ENCODE data around the gene VDAC1.
"Not testable (repeated sequence)": the region's sequence is repeated elsewhere in the genome, so short reads cannot be mapped to it uniquely, and the experiment has no call there.

VDAC1 gene

GRCh38 chr5:133995341-133995740, 9.4 kb downstream of the VDAC1 start:
- no peak for DNase-seq (ENCODE audit: low read depth)

- no peak for DNase-seq (ENCODE audit: low read depth)
Observed at GRCh38 chr5:133994990-133995333, 9.8 kb downstream of the VDAC1 start.

DNA sequence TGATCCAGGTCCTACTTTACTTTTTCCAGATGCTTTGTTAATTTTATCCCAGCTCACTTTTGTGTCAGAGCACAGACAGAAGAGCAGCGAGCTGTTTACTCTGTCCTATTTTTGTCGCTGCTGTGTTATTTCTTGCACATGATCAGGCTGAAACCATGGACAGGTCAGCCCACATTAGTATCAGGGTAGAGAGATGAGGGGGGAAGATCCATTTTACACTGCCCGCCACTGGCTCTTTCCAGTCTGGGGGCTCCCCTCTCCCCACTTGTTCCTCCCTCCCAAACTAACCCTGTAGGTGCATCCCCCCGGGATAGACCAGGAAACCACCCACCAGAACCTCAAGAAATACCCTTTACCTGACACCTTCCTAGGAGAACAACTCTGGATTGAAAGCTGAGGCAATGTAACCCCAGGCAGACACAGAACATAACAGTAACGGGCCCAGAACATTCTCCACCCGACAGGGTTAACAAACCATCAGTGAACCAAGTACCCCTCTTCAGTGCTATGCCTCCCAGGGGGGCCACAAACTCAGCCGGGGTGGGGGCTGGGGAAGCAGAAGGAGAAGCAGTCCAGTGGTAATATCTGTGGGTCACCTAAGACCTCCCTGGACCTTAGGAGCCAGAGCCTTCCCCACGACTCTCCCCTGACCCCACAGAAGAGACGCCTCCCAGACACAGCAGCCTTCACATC, 10.3 kb downstream of the VDAC1 start:
- no peak for DNase-seq (ENCODE audit: low read depth)

- DNase-seq (ENCODE audit: low read depth): no peak
Observed at GRCh38 chr5:133993185-133993936, 11.4 kb downstream of the VDAC1 start.

- DNase-seq (ENCODE audit: low read depth): no peak
Observed at GRCh38 chr5:133992429-133993155, 12.2 kb downstream of the VDAC1 start.

DNA sequence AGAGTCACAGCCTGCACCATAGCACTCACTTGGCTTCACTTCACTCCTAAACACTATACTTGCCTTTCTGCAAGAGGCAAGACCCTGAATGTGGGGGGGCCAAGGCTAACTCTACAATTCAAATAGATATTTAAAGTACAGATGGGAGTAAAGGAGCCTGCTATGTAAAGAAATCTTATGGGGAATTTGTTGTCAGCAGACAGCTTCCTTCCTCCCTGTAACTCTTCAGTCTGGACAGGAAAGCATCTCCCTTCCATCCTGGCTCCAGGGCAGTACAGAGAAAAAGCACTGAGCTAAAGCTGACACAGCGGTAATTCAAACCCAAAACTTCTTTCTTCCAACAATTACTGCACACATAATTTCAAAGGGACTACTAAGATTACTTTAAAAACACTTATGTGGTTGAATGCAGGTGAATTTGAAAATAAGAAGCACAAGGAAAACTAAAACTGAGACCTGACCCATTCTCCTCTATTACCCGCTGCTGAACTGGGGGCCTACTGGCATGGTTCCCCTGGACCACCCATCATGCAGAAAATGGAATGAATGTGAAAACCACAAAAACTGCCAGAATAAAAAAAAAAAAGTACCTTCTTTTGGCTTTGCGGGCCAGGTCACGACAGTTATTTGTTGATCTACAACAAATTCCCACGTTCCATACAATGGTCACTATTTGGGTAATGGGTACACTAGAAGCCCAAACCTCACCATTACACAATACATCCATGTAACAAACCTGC, 13.4 kb downstream of the VDAC1 start:
- DNase-seq (ENCODE audit: low read depth): no peak

- no peak for DNase-seq (ENCODE audit: low read depth)
Observed at GRCh38 chr5:133990396-133990795, 14.4 kb downstream of the VDAC1 start.

DNA sequence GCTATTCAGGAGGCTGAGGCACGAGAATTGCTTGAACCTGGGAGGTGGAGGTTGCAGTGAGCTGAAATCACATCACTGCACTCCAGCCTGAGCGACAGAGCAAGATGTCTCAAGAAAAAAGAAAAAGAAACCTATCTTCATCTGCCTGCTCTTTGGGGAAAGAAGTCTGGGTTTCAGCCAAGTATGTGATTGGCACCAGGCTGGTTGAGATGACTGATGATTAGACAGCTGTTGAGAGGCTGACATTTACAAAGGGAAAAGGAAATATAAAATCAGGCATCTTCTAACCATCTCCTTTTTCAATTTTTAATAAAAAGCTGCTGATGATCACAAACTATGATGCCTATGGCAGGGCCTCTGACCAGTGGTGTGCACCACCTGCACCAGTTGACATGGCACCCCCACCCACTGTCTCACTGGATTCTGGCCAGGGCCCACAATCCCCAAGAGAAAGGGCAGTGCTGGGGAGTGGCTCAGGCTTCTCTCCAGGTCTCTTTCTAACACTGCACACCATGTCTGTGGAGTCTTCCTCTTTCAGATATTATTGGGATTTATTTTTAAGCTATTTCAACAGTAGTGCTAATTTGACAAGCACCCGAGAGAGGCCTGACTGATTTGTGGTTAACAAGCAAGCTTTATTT, 19.1 kb downstream of the VDAC1 start:
- no peak for DNase-seq (ENCODE audit: low read depth)

GRCh38 chr5:133983674-133984073, 21.1 kb downstream of the VDAC1 start:
- DNase-seq (ENCODE audit: low read depth): no peak

GRCh38 chr5:133981714-133982113, 23.1 kb downstream of the VDAC1 start:
- DNase-seq (ENCODE audit: low read depth): no peak

DNA sequence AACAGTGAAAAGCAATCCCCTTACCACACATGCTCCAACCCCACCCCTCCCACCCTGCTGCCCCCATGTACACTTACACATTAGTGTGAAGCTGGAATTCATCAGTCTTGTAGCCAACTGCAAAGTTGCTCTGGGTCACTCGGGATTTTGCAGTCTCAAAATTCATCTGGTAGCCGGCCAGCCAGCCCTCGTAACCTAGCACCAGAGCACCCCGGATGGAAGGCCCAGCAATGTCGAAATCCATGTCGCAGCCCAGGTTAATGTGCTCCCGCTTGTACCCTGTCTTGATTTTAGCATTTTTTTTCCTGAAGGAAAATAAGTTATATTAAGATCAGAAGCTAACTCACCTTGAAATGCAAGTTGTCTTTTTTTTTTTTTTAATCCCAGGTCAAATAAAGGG, 24.1 kb downstream of the VDAC1 start:
- no peak for DNase-seq (ENCODE audit: low read depth)

DNA sequence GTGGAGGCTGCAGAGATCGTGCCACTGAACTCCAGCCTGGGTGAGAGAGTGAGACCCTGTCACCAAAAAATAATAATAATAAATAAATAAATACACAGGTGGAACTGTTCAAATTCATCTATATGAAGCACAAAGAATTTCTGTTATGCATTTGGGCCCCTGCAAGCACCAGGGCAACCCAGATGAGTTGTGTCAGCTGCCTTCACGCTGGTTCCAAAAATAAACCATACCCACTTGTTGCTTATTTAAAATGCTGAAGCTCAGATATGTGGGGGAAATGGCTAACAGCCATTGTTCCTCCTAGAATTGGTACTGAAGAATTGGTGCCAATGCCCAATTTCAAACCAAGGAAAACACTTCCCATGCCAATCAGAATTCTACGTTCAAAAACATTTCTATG, 25.8 kb downstream of the VDAC1 start:
- DNase-seq (ENCODE audit: low read depth): no peak

GRCh38 chr5:133977858-133978257, 26.9 kb downstream of the VDAC1 start:
- no peak for DNase-seq (ENCODE audit: low read depth)

- DNase-seq (ENCODE audit: low read depth): no peak
Observed at GRCh38 chr5:133977161-133977787, 27.5 kb downstream of the VDAC1 start.

DNA sequence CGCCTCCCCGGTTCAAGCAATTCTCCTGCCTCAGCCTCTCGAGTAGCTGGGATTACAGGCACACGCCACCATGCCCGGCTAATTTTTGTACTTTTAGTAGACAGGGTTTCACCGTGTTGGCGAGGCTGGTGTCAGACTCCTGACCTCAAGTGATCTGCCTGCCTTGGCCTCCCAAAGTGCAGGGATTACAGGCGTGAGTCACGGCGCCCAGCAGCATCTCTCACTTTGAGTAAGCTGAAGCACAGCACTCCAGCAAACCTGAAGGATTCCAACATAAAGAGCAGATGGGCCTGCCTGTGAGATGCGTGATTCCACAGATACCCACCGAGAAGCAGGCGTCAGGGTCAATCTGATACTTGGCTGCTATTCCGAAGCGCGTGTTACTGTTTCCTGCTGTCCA, 29.2 kb downstream of the VDAC1 start:
- DNase-seq (ENCODE audit: low read depth): not testable (repeated sequence)

DNA sequence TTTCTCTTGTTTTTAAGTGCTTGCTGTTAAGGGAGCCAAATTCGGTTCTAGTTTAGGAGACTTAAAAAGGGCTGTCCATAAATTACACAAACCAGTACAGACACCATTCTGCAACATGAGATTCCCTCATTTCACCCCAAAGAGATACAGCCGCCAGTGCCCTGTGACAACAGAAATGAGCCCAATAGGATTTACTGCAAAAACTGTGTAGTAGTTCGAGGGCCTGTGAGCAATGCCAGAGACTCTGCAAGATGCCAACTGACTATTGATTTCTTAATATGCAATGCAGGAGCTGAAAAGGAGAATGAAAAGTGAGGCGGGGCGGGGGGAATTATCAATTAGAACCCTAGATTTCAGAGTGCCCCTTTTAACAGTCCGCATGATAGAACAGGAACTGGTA, 30.6 kb downstream of the VDAC1 start:
- DNase-seq (ENCODE audit: low read depth): no peak

- DNase-seq (ENCODE audit: low read depth): no peak
Observed at GRCh38 chr5:133970325-133970909, 34.4 kb downstream of the VDAC1 start.

DNA sequence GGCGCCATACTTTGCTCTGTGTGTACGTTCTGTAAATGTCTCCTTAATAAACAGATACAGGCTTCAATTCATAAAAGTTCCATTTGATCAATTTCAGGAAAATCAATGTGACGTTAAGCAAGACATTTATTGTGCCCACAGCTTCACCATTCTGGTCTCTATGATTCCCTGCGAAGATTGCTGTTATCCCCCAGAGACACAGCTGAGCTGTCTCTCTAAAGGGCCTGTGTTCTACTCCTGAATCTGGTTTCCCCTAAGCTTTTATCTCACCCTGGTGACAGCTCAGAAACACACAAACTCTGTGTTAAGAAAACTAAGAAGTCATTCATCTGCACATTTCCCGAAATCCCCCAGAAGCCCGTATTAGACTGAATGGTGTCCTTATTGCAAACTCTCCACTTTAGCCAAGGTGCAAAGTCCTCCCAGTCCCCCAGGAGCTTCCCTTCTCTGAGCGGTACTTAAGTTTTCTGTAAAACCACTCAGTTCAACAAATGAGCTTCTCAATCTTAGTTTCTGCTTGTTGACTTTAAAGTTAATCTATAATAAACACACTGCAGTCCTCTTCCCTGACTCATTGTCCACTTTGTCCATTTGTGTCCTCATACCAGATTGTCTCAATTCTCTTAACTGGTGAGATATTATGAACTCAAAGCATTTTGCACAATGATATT, 35.0 kb downstream of the VDAC1 start:
- DNase-seq (ENCODE audit: low read depth): no peak

GRCh38 chr5:133968204-133968980, 36.4 kb downstream of the VDAC1 start, which contains the start of gene C5orf15:
C5orf15 (minus strand) TSS chr5:133968625; CDS start chr5:133968584, 41 bp downstream.
- peak; percentile 71 for DNase-seq (ENCODE audit: low read depth)
